ENCODE data around the gene GREM2.

GREM2 gene

DNA sequence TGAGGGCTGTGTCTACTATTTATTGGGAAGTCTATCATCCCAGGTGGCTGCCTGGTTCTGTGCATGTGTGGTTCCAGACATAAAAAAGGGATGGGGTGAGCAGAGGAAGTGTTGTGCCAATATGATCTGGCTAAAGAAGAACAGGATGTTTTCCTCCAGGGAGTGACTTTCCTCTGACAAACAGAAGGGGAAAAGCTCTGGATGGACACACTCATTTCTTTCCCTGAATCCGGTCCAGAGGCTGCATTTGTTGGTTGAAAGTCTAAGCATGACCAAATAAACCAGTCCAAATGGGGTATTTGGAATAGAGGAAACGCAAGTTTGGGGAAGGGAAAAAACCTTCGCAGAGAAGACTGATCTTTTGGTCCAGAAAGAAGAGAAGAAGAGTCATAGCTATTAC is 12.7 kb downstream of the GREM2 start:
- TF ChIP-seq, protein P1, sequence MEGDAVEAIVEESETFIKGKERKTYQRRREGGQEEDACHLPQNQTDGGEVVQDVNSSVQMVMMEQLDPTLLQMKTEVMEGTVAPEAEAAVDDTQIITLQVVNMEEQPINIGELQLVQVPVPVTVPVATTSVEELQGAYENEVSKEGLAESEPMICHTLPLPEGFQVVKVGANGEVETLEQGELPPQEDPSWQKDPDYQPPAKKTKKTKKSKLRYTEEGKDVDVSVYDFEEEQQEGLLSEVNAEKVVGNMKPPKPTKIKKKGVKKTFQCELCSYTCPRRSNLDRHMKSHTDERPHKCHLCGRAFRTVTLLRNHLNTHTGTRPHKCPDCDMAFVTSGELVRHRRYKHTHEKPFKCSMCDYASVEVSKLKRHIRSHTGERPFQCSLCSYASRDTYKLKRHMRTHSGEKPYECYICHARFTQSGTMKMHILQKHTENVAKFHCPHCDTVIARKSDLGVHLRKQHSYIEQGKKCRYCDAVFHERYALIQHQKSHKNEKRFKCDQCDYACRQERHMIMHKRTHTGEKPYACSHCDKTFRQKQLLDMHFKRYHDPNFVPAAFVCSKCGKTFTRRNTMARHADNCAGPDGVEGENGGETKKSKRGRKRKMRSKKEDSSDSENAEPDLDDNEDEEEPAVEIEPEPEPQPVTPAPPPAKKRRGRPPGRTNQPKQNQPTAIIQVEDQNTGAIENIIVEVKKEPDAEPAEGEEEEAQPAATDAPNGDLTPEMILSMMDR (IDR thresholded peaks at IDR 0.05; ENCODE audit: low read depth, low read length): no peak
- H3K4me3 ChIP-seq (replicated peaks in 1 of 2; ENCODE audit: low read depth in 2 of 2, low read length in 2 of 2): no peak overlapping the region
- DNase-seq (ENCODE audit: low read depth in 2 of 2): no peak

DNA sequence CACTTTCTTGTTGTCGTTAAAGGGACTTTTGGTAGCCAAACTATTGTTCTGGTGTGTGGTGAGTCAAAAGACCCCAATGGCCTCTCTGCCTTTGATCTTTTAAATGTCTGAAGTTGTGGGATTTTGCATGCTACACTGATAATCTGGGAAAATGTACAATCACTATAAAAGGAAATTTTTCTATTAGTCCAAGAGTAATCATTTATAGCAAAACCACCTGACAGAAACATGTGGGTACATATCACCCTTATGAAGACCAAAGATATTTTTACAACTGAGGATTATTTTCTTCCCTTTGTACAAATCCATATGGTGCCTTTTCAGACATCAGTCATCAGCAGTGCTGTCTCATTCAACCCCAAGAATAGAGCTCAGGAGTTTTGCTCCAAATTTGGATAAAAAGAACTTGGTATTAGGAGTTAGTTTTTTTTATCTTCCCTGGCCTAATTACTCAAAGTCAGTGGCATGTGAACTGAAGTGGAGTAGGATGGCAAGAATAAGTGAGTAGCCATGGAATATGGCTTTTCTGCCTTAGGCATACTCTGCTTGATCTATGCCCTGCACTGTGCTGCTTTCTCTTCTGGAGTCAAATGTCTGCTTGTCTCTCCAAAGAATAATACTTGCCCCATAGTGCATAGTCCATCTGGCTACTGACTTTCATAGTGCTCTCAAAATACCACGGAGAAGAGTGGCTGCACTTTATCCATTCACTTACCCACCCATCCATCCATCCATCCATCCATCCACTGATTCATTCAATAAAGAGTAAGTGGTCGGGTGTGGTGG is 13.5 kb downstream of the GREM2 start:
- no peak overlapping the region for H3K4me3 ChIP-seq (replicated peaks in 1 of 2; ENCODE audit: low read depth in 2 of 2, low read length in 2 of 2)
- DNase-seq (ENCODE audit: low read depth in 2 of 2): no peak
- TF ChIP-seq, protein P1 (IDR thresholded peaks at IDR 0.05; ENCODE audit: low read depth, low read length): no peak

GRCh38 chr1:240597153-240597745 is 14.7 kb downstream of the GREM2 start:
- no peak overlapping the region for H3K4me3 ChIP-seq (replicated peaks in 1 of 2; ENCODE audit: low read depth in 2 of 2, low read length in 2 of 2)
- DNase-seq (ENCODE audit: low read depth in 2 of 2): no peak
- TF ChIP-seq, protein P1 (IDR thresholded peaks at IDR 0.05; ENCODE audit: low read depth, low read length): no peak

- DNase-seq (ENCODE audit: low read depth in 2 of 2): no peak
- H3K4me3 ChIP-seq (replicated peaks in 1 of 2; ENCODE audit: low read depth in 2 of 2, low read length in 2 of 2): no peak overlapping the region
- TF ChIP-seq, protein P1 (IDR thresholded peaks at IDR 0.05; ENCODE audit: low read depth, low read length): no peak
These were observed 16.5 kb downstream of the GREM2 start for GRCh38 chr1:240595476-240595875.

DNA sequence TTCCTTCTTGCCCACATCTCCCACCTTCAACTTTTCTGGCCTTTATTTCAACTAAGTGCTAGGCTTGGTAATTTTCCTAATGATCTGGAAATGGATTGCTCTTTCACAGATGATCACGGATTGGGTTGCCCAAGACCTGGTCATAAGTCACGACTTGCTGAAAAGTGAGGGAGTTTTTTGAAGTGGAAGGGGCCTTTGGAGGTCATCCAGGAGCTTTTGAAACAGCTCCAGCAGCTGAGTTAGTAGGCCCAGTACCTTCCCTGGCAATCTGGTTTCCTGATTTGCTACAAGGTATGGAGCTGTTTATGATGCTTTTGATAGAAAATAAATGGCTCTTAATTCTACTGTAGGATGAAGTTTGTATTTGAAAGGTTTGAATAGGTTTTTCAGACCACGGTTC is 20.4 kb downstream of the GREM2 start:
- TF ChIP-seq, protein P1 (IDR thresholded peaks at IDR 0.05; ENCODE audit: low read depth, low read length): no peak
- DNase-seq (ENCODE audit: low read depth in 2 of 2): no peak
- no peak overlapping the region for H3K4me3 ChIP-seq (replicated peaks in 1 of 2; ENCODE audit: low read depth in 2 of 2, low read length in 2 of 2)

DNA sequence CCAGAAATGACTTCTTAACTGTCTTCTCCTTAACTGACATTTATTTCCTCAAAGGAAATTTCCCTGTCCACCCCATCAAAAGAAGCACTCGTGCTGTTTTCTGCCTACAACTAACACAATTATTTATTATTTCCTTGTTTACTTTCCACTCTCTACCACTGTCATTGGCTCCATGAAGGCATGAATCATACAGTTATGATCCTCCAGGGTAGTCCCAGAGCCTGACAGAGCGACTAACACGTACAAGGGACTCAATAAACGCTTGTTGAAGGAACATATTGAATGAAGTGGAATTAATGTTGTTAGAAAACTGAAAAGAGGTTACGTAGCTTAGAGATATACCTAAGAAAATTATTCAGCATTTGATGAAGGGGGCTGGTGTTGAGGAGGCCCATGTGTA is 20.9 kb downstream of the GREM2 start:
- TF ChIP-seq, protein P1 (IDR thresholded peaks at IDR 0.05; ENCODE audit: low read depth, low read length): no peak
- DNase-seq (ENCODE audit: low read depth in 2 of 2): no peak
- no peak overlapping the region for H3K4me3 ChIP-seq (replicated peaks in 1 of 2; ENCODE audit: low read depth in 2 of 2, low read length in 2 of 2)
